Mesendoderm (in vitro differentiated cells): ENCODE data around the gene SLC12A8.
A peak's percentile ranks its signal among the peaks of the same experiment; 100 is the strongest.

Source experiments
- DNase-seq: peaks from one replicate; pipeline ENCODE4 v3.0.0; 2013
- H2AK5ac ChIP-seq: 2 replicates; pipeline ENCODE4 v1.6.1; 2013; ENCODE audit warnings: low read length, inconsistent platforms
- H2BK120ac ChIP-seq: 2 replicates; pipeline ENCODE4 v1.6.1; 2013; ENCODE audit warnings: low read depth, mild to moderate bottlenecking, low read length, moderate library complexity, mixed read lengths
- H2BK15ac ChIP-seq: replicated peaks from 2 replicates; pipeline ENCODE4 v1.6.1; 2013; ENCODE audit warnings: low read depth, mild to moderate bottlenecking, moderate library complexity
- H2BK5ac ChIP-seq: 2 replicates; pipeline ENCODE4 v1.6.1; 2013; ENCODE audit warnings: low read length, inconsistent platforms
- H3K18ac ChIP-seq: 2 replicates; pipeline ENCODE4 v1.6.1; 2013; ENCODE audit warnings: mild to moderate bottlenecking, low read length, mixed read lengths
- H3K23ac ChIP-seq: one replicate; pipeline ENCODE4 v1.6.1; 2013; ENCODE audit warnings: low read length
- H3K27ac ChIP-seq: 2 replicates; pipeline ENCODE4 v1.5.1; 2013; ENCODE audit warnings: low read depth, mild to moderate bottlenecking, inconsistent platforms, low read length, moderate library complexity
- H3K27me3 ChIP-seq: 2 replicates; pipeline ENCODE4 v1.6.1; 2013; ENCODE audit warnings: low read length, control low read depth, mild to moderate bottlenecking, inconsistent platforms; ENCODE audit not compliant: insufficient read depth, poor library complexity
- H3K36me3 ChIP-seq: 2 replicates; pipeline ENCODE4 v1.6.1; 2013; ENCODE audit warnings: low read length, inconsistent platforms; ENCODE audit not compliant: control insufficient read depth, insufficient read depth
- H3K4ac ChIP-seq: one replicate; pipeline ENCODE4 v1.6.1; 2013; ENCODE audit warnings: low read depth, mild to moderate bottlenecking, low read length, moderate library complexity
- H3K4me1 ChIP-seq: 2 replicates; pipeline ENCODE4 v1.6.1; 2013; ENCODE audit warnings: low read depth, low read length, inconsistent platforms; ENCODE audit not compliant: control insufficient read depth
- H3K4me2 ChIP-seq: 2 replicates; pipeline ENCODE4 v1.6.1; 2013; ENCODE audit warnings: low read length
- H3K4me3 ChIP-seq: 2 replicates; pipeline ENCODE4 v1.5.1; 2013; ENCODE audit warnings: mild to moderate bottlenecking, low read length
- H3K56ac ChIP-seq: one replicate; pipeline ENCODE4 v1.6.1; 2013; ENCODE audit warnings: low read length
- H3K79me1 ChIP-seq: 2 replicates; pipeline ENCODE4 v1.6.1; 2013; ENCODE audit warnings: low read length, inconsistent platforms
- H3K79me2 ChIP-seq: 2 replicates; pipeline ENCODE4 v1.6.1; 2013; ENCODE audit warnings: mild to moderate bottlenecking, low read length; ENCODE audit not compliant: control insufficient read depth, insufficient read depth
- H3K9ac ChIP-seq: 2 replicates; pipeline ENCODE4 v1.6.1; 2013; ENCODE audit warnings: low read length, inconsistent platforms
- H4K5ac ChIP-seq: one replicate; pipeline ENCODE4 v1.6.1; 2013; ENCODE audit warnings: low read length
- H4K8ac ChIP-seq: one replicate; pipeline ENCODE4 v1.6.1; 2013; ENCODE audit warnings: low read depth, mild to moderate bottlenecking, control low read depth, low read length, moderate library complexity
- WGBS: extraction: QIAGEN DNeasy Blood & Tissue Kit; methylation state at CpG from one replicate; pipeline ENCODE4 v1.1.7; 2013; ENCODE audit warnings: low lambda C conversion rate, missing lambda C conversion rate; ENCODE audit not compliant: insufficient coverage; ENCODE audit errors: extremely low coverage; 5-methylcytosine and 5-hydroxymethylcytosine counted together

SLC12A8 gene

DNA sequence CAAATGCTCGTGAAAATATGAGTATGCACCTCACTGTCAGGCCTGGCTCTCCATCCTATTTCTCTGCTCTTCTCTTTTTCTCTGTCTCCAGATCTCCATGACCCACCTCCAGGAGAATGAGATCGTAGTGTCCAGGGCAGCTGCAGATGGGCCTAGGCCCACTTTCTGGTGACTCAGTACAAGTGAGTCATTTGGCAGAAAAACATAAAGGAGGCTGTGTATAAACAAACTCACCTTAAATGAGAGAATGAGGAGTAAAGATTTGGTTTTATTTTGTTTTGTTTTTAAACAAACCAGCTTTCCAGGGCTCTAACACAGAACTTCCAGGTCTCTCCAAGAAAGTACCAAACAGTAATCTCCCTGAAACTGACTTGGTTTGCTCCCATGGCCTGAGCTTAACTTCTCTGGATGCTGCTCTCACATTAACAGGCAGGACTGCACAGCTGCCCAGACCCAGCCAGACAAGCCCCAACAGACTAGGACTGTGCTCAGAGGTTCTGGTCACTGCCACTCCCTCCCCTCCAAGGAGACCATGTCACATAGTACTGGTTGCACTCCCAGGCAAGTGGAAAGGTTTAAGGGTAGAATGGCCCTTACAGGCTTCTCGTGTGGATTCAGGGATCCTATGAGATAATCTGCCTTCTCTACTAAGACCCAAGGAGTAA lies 155.2 kb downstream of the SLC12A8 start:
- Histone ChIP-seq H3K18ac (no peak overlapping the region), H3K27ac (no peak overlapping the region), H3K23ac (no peak overlapping the region), H3K4ac (peak overlapping the region; percentile 62), H3K79me2 (peaks cover 30% of the 10 kb centered on the region), H4K5ac (no peak overlapping the region), H3K27me3 (no peaks in the 10 kb centered on the region), H2BK5ac (no peak overlapping the region), H2AK5ac (no peak overlapping the region), H3K4me1 (peaks cover 33% of the 10 kb centered on the region), H3K9ac (no peak overlapping the region), H3K4me3 (no peak overlapping the region), H4K8ac (no peak overlapping the region), H2BK15ac (no peak overlapping the region), H3K4me2 (no peak overlapping the region), H3K36me3 (peaks cover 1% of the 10 kb centered on the region), H2BK120ac (no peak overlapping the region), H3K56ac (peak overlapping the region; percentile 49), H3K79me1 (peaks cover 10% of the 10 kb centered on the region)
- WGBS, result no CpG with 5 or more reads among the region's 3 CpGs
- no peak for DNase-seq

- Histone ChIP-seq H3K27ac (peak within 1 kb of the TSS; percentile 82), H3K56ac (peak within 1 kb of the TSS; percentile 92)
- no CpG with 5 or more reads among the region's 67 CpGs for WGBS
Observed at GRCh38 chr3:125055913-125056745, 156.4 kb downstream of the SLC12A8 start, which contains the start of gene HEG1. HEG1 (minus strand) TSS chr3:125055997; CDS start chr3:125055890, 107 bp downstream.

GRCh38 chr3:125055331-125055912 lies 157.1 kb downstream of the SLC12A8 start:
- DNase-seq, result no peak
- peaks cover 3% of the 10 kb centered on the region for H3K36me3 ChIP-seq
- H2BK120ac ChIP-seq, result peak overlapping the region; percentile 9
- H3K23ac ChIP-seq, result no peak overlapping the region
- H2BK5ac ChIP-seq, result peak overlapping the region; percentile 47
- no peak overlapping the region for H4K8ac ChIP-seq
- peak overlapping the region; percentile 82 for H3K27ac ChIP-seq
- peaks cover 16% of the 10 kb centered on the region for H3K79me1 ChIP-seq
- peaks cover 47% of the 10 kb centered on the region for H3K4me1 ChIP-seq
- no peaks in the 10 kb centered on the region for H3K27me3 ChIP-seq
- H4K5ac ChIP-seq, result no peak overlapping the region
- peak overlapping the region; percentile 92 for H3K56ac ChIP-seq
- peak overlapping the region; percentile 42 for H3K4me3 ChIP-seq
- H3K79me2 ChIP-seq, result peaks cover 48% of the 10 kb centered on the region
- no CpG with 5 or more reads among the region's 78 CpGs for WGBS
- H3K4me2 ChIP-seq, result peak overlapping the region; percentile 90
- H2AK5ac ChIP-seq, result no peak overlapping the region
- H3K9ac ChIP-seq, result peak overlapping the region; percentile 87
- peak overlapping the region; percentile 78 for H3K4ac ChIP-seq
- H3K18ac ChIP-seq, result peak overlapping the region; percentile 69
- H2BK15ac ChIP-seq, result peak overlapping the region; percentile 21

More at GRCh38 chr3:125055913-125056745, 156.4 kb downstream of the SLC12A8 start, which contains the start of gene HEG1:
- peak within 1 kb of the TSS; percentile 42 for H3K4me3 ChIP-seq
- peak within 1 kb of the TSS; percentile 69 for H3K18ac ChIP-seq
- peaks cover 12% of the 10 kb centered on the region for H3K79me1 ChIP-seq
- H2BK15ac ChIP-seq, result peak within 1 kb of the TSS; percentile 21
- H3K79me2 ChIP-seq, result peaks cover 41% of the 10 kb centered on the region
- no peak within 1 kb of the TSS for H3K23ac ChIP-seq
- peak within 1 kb of the TSS; percentile 50 for H2AK5ac ChIP-seq
- peaks cover 42% of the 10 kb centered on the region for H3K4me1 ChIP-seq
- H3K27me3 ChIP-seq, result no peaks in the 10 kb centered on the region
- peak within 1 kb of the TSS; percentile 78 for H3K4ac ChIP-seq
- peak; percentile 94 for DNase-seq
- peak within 1 kb of the TSS; percentile 9 for H2BK120ac ChIP-seq
- peaks cover 1% of the 10 kb centered on the region for H3K36me3 ChIP-seq
- peak within 1 kb of the TSS; percentile 87 for H3K9ac ChIP-seq
- no peak within 1 kb of the TSS for H4K5ac ChIP-seq
- no peak within 1 kb of the TSS for H4K8ac ChIP-seq
- peak within 1 kb of the TSS; percentile 90 for H3K4me2 ChIP-seq
- H2BK5ac ChIP-seq, result peak within 1 kb of the TSS; percentile 47

DNA sequence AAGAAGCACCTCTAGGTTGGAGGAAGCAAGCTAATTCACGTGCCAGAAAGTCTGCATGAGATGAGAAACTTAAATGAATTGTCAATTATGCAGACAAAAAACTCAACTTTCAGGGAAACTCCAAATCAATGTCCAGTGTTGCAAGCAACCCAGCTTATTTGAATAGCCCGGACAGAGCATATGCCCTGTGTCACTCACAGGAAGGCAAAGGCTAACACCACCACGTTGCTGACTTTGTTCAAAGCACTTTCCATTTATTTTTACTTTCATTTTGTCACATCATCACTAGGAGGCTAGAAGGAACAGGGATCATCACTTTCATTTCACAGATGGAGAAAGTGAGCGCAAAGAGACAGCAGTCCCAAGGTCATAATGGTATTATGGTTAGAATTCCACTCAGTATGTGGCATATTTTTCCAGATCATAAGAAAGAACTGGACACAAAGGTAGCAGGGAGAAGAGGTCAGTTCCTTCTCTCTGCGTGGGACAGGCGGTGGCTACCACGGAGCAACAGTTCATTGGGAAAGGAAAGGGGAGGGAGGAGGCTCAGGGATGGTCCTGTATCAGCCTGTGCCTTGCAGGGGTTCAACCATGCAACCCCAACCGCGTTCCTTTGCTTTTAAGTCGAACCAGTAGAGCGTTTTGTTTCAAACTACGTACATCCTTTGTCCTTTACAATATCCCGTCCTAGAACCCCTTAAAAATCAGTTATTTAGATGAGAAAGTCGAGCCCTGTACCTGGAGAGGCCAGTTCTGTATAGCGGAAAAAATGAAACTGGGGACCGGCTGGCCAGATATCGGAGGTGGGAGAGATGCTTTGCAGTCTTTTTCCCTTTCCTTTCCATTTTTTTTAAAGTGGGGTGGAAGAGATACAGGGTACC lies 157.9 kb downstream of the SLC12A8 start:
- peaks cover 18% of the 10 kb centered on the region for H3K79me1 ChIP-seq
- peak overlapping the region; percentile 87 for H3K9ac ChIP-seq
- peak overlapping the region; percentile 50 for H2AK5ac ChIP-seq
- peak overlapping the region; percentile 90 for H3K4me2 ChIP-seq
- peak overlapping the region; percentile 92 for H3K56ac ChIP-seq
- WGBS, result no CpG with 5 or more reads among the region's 17 CpGs
- peaks cover 54% of the 10 kb centered on the region for H3K79me2 ChIP-seq
- no peak overlapping the region for H4K5ac ChIP-seq
- peak overlapping the region; percentile 11 for H2BK5ac ChIP-seq
- peak overlapping the region; percentile 9 for H2BK120ac ChIP-seq
- no peak overlapping the region for H4K8ac ChIP-seq
- H3K4me3 ChIP-seq, result peak overlapping the region; percentile 42
- peaks cover 46% of the 10 kb centered on the region for H3K4me1 ChIP-seq
- peak overlapping the region; percentile 78 for H3K4ac ChIP-seq
- peak overlapping the region; percentile 69 for H3K18ac ChIP-seq
- H3K27me3 ChIP-seq, result no peaks in the 10 kb centered on the region
- no peak overlapping the region for H3K23ac ChIP-seq
- peaks cover 5% of the 10 kb centered on the region for H3K36me3 ChIP-seq
- DNase-seq, result no peak
- no peak overlapping the region for H2BK15ac ChIP-seq
- peak overlapping the region; percentile 82 for H3K27ac ChIP-seq

- no peak overlapping the region for H2AK5ac ChIP-seq
- no peak overlapping the region for H2BK15ac ChIP-seq
- no peak overlapping the region for H2BK5ac ChIP-seq
- H3K27me3 ChIP-seq, result no peaks in the 10 kb centered on the region
- no peak overlapping the region for H3K4me3 ChIP-seq
- H4K5ac ChIP-seq, result no peak overlapping the region
- H4K8ac ChIP-seq, result no peak overlapping the region
- peaks cover 23% of the 10 kb centered on the region for H3K79me1 ChIP-seq
- H3K4me1 ChIP-seq, result peaks cover 45% of the 10 kb centered on the region
- H3K36me3 ChIP-seq, result peaks cover 6% of the 10 kb centered on the region
- no peak overlapping the region for H3K23ac ChIP-seq
- H3K4me2 ChIP-seq, result peak overlapping the region; percentile 90
- no peak overlapping the region for H3K27ac ChIP-seq
- no peak overlapping the region for H3K18ac ChIP-seq
- H2BK120ac ChIP-seq, result no peak overlapping the region
- H3K4ac ChIP-seq, result no peak overlapping the region
- WGBS, result no CpG with 5 or more reads among the region's 7 CpGs
- peak overlapping the region; percentile 87 for H3K9ac ChIP-seq
- no peak for DNase-seq
- peak overlapping the region; percentile 6 for H3K56ac ChIP-seq
- peaks cover 60% of the 10 kb centered on the region for H3K79me2 ChIP-seq
Observed at GRCh38 chr3:125054062-125054448, 158.5 kb downstream of the SLC12A8 start.
